Measurements from ENCODE around the gene KLHL5. TPM values are rescaled to one million over a fixed set of nuclear protein-coding genes. Genes with fewer than 3 reads are reported as not detected.

Gene KLHL5
- polyA plus RNA-seq, 2 of the 4 experiments (the other 2 are of a cell fraction), result 62.4 to 108 TPM

DNA sequence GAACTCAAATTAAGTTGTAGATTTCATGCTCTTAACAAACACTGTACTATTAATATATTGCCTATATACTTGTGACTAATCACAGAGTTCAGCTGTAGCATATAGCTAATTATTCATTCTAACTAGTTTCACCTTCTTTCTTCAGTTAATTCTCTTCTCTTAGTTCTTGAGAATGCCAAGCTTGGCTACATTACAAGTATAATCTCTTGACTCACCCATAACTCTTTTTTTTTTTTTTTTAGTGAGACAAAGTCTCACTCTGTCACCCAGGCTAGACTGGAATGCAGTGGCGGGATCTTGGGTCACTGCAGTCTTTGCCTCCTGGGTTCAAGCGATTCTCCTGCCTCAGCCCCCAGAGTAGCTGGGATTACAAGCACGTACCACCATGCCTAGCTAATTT, 5.4 kb downstream of the KLHL5 start:
- Histone ChIP-seq H3K27ac (no peak overlapping the region), H3K4me3 (no peak overlapping the region), H3K9me3 (no peaks in the 10 kb centered on the region), H3K4me1 (peaks cover 8% of the 10 kb centered on the region; the same call in 2 of the 3 replicates), H3K4me2 (no peak overlapping the region)
- no peak for FAIRE-seq
- WGBS (ENCODE audit: missing lambda C conversion rate), result 91% methylated on average over 3 of the region's 3 CpGs
- no peak for DNase-seq (ENCODE audit: low read depth in 1 of 2, low spot score in 1 of 2)
- POLR2A ChIA-PET, result no interaction called here
- CTCF ChIA-PET, result interaction anchor here (0.6 kb wide), 1 partner anchor 96 kb away, joined by 3 read pairs; no protein-coding TSS in a partner anchor
- no peak for TF ChIP-seq BHLHE40 (IDR thresholded peaks at IDR 0.05; ENCODE audit: low read depth, low read length)
- TF ChIP-seq EP300 (IDR thresholded peaks at IDR 0.05), result no peak
- no peak for TF ChIP-seq RFX5 (IDR thresholded peaks at IDR 0.05)
- TF ChIP-seq, protein P1, sequence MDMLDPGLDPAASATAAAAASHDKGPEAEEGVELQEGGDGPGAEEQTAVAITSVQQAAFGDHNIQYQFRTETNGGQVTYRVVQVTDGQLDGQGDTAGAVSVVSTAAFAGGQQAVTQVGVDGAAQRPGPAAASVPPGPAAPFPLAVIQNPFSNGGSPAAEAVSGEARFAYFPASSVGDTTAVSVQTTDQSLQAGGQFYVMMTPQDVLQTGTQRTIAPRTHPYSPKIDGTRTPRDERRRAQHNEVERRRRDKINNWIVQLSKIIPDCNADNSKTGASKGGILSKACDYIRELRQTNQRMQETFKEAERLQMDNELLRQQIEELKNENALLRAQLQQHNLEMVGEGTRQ (IDR thresholded peaks at IDR 0.05), result no peak
- TF ChIP-seq ZNF302 (CRISPR knock-in tag; IDR thresholded peaks at IDR 0.05), result no peak
- TF ChIP-seq RNF2 (IDR thresholded peaks at IDR 0.05; ENCODE audit: borderline replicate concordance, low read depth), result no peak
- TF ChIP-seq EHMT2 (IDR thresholded peaks at IDR 0.05; ENCODE audit: low read depth), result no peak
- TF ChIP-seq KDM1A (IDR thresholded peaks at IDR 0.05; ENCODE audit: low read depth), result no peak
- no peak for TF ChIP-seq MAFK (IDR thresholded peaks at IDR 0.05; ENCODE audit: partially characterized antibody)
- ATAC-seq, result no peak

DNA sequence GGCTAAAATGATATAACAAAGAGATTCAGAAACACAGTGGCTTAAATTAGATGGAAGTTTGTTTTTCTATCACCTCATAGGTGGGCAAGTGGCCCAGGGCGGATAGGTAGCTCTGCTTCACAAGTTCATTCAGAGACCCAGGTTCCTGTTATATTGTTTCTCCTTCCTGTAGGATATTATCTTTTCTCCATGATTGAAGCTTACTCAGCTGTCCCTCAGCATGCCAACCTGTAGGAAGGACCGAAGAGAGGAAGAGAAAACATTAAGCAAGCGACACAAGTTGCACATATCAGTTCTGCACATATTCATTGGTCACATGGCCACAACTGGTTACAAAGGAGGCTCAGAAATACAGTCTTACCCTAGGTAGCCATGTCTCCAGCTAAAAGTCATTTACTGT, 6.9 kb downstream of the KLHL5 start:
- ATAC-seq, result no peak
- no peak for FAIRE-seq
- no peak for DNase-seq (ENCODE audit: low read depth in 1 of 2, low spot score in 1 of 2)
- no peak for TF ChIP-seq JUN (IDR thresholded peaks at IDR 0.05)
- no peak for TF ChIP-seq HEYL (CRISPR knock-in tag; IDR thresholded peaks at IDR 0.05)
- no peak for TF ChIP-seq EHMT2 (IDR thresholded peaks at IDR 0.05; ENCODE audit: low read depth)
- TF ChIP-seq ESRRA (IDR thresholded peaks at IDR 0.05; ENCODE audit: borderline replicate concordance, low read length), result no peak
- no peak for TF ChIP-seq MYC (IDR thresholded peaks at IDR 0.05; ENCODE audit: borderline replicate concordance, low read length)
- TF ChIP-seq, protein P2, sequence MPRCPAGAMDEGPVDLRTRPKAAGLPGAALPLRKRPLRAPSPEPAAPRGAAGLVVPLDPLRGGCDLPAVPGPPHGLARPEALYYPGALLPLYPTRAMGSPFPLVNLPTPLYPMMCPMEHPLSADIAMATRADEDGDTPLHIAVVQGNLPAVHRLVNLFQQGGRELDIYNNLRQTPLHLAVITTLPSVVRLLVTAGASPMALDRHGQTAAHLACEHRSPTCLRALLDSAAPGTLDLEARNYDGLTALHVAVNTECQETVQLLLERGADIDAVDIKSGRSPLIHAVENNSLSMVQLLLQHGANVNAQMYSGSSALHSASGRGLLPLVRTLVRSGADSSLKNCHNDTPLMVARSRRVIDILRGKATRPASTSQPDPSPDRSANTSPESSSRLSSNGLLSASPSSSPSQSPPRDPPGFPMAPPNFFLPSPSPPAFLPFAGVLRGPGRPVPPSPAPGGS (IDR thresholded peaks at IDR 0.05), result no peak
- TF ChIP-seq NR3C1 (IDR thresholded peaks at IDR 0.05), result no peak
- TF ChIP-seq EHF (CRISPR knock-in tag; IDR thresholded peaks at IDR 0.05), result no peak
- TF ChIP-seq CHD4 (IDR thresholded peaks at IDR 0.05; ENCODE audit: borderline replicate concordance), result no peak
- TF ChIP-seq FOSL2 (IDR thresholded peaks at IDR 0.05), result no peak
- no peak for TF ChIP-seq FOSL2 (CRISPR knock-in tag; IDR thresholded peaks at IDR 0.05)
- TF ChIP-seq RFX5 (IDR thresholded peaks at IDR 0.05), result no peak
- Histone ChIP-seq H3K4me3 (no peak overlapping the region), H3K4me1 (peaks cover 3% of the 10 kb centered on the region; the same call in 2 of the 3 replicates), H3K4me2 (no peak overlapping the region), H3K27ac (no peak overlapping the region), H3K9me3 (no peaks in the 10 kb centered on the region)
- ChIA-PET POLR2A (no interaction called here), CTCF (interaction anchor here (1.4 kb wide), 1 partner anchor 12 kb away, joined by 3 read pairs; no protein-coding TSS in a partner anchor)
- WGBS (ENCODE audit: missing lambda C conversion rate), result 89% methylated on average over 3 of the region's 3 CpGs

DNA sequence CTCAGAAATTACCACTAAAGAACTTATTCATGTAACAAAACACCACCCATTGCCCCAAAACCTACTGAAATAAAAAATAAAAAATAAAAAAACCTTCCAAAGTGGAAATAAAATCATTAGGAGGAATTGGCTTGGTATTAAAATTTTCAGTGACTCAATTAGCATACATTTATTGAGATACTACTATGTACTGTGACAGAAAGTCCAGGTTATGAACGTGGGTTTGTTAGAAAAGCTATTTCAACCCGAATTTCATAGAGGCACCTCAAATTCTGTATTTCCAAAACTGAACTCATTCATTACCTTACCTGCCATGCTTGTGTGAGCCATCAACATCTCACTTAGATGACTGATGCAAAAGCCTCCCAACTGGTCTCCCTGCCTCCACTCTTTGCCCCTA, 16.8 kb downstream of the KLHL5 start:
- no peaks in the 10 kb centered on the region for H3K4me1 ChIP-seq
- DNase-seq (ENCODE audit: low read depth in 1 of 2, low spot score in 1 of 2), result no peak
- FAIRE-seq, result no peak
- CTCF ChIA-PET, result no interaction called here
- TF ChIP-seq FOSL2 (IDR thresholded peaks at IDR 0.05) (no peak), FOSL2 (CRISPR knock-in tag; IDR thresholded peaks at IDR 0.05) (no peak), EHF (CRISPR knock-in tag; IDR thresholded peaks at IDR 0.05) (no peak), FOSB (CRISPR knock-in tag; IDR thresholded peaks at IDR 0.05) (no peak), HOXB13 (CRISPR knock-in tag; IDR thresholded peaks at IDR 0.05; ENCODE audit: low read depth) (no peak)
- no peak overlapping the region for H3K4me3 ChIP-seq
- no peak overlapping the region for H3K27ac ChIP-seq
- POLR2A ChIA-PET, result no interaction called here
- no peak for ATAC-seq
- WGBS (ENCODE audit: missing lambda C conversion rate), result 76% methylated on average over 2 of the region's 2 CpGs
- no peaks in the 10 kb centered on the region for H3K9me3 ChIP-seq
- H3K4me2 ChIP-seq, result no peak overlapping the region

DNA sequence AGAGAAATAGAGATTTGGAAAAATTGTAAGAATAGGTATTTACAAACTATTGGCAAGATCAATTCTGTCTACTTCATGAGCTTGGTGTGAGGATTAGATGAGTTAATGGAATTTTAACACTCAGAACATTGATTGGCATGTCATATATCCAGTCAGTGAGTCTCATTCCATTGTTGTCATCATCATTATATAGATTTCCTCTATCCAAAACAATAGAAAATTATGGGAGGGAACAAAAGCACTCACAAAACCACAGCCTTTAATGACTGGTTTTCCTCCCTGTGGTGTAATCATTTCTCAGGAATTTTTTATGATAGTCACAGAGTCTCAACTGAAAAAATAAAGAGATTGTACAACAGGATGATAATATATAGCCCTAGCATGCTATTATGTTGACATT, 21.1 kb downstream of the KLHL5 start:
- ChIA-PET POLR2A (no interaction called here), CTCF (no interaction called here)
- ATAC-seq (no peak), DNase-seq (ENCODE audit: low read depth in 1 of 2, low spot score in 1 of 2) (no peak), FAIRE-seq (no peak)
- H3K4me1 ChIP-seq, result no peaks in the 10 kb centered on the region
- no peak overlapping the region for H3K4me2 ChIP-seq
- H3K27ac ChIP-seq, result no peak overlapping the region
- H3K9me3 ChIP-seq, result no peaks in the 10 kb centered on the region
- no peak overlapping the region for H3K4me3 ChIP-seq
- TF ChIP-seq EP300 (IDR thresholded peaks at IDR 0.05), result no peak
- no peak for TF ChIP-seq MAZ (IDR thresholded peaks at IDR 0.05; ENCODE audit: borderline replicate concordance, low read depth, low read length)
- TF ChIP-seq ESRRA (IDR thresholded peaks at IDR 0.05; ENCODE audit: borderline replicate concordance, low read length), result no peak
- TF ChIP-seq PHF8 (IDR thresholded peaks at IDR 0.05; ENCODE audit: borderline replicate concordance, low read depth), result no peak
- no peak for TF ChIP-seq POLR2A (IDR thresholded peaks at IDR 0.05; ENCODE audit: low read length)
- TF ChIP-seq, protein P3, sequence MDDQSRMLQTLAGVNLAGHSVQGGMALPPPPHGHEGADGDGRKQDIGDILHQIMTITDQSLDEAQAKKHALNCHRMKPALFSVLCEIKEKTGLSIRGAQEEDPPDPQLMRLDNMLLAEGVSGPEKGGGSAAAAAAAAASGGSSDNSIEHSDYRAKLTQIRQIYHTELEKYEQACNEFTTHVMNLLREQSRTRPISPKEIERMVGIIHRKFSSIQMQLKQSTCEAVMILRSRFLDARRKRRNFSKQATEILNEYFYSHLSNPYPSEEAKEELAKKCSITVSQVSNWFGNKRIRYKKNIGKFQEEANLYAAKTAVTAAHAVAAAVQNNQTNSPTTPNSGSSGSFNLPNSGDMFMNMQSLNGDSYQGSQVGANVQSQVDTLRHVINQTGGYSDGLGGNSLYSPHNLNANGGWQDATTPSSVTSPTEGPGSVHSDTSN (IDR thresholded peaks at IDR 0.05), result no peak
- TF ChIP-seq KDM1A (IDR thresholded peaks at IDR 0.05; ENCODE audit: low read depth), result no peak
- TF ChIP-seq NFE2L2 (conservative IDR thresholded peaks at IDR 0.05; ENCODE audit: low read length), result no peak

Data from A549 (cell line).